Hematopoietic multipotent progenitor cell (in vitro differentiated cells): ENCODE results near the gene ASB12. TPM values are rescaled to one million over a fixed set of nuclear protein-coding genes. Genes with fewer than 3 reads are reported as not detected.
"Not testable (repeated sequence)": the region's sequence is repeated elsewhere in the genome, so short reads cannot be mapped to it uniquely, and the experiment has no call there.

Source experiments
- DNase-seq, 3 donors: peaks; one replicate each; pipeline ENCODE4 v3.0.0-alpha.2; 2011 to 2015; ENCODE audit warnings: low read depth in 2 of 3, low spot score in 2 of 3
- total RNA-seq: library from RNA; depleted of rRNA; stranded (reverse); fragments of >200 nt; gene quantifications from one replicate; pipeline ENCODE4 v1.2.3, GENCODE V29; 2012

Gene ASB12
- 0.81 TPM for total RNA-seq

GRCh38 chrX:64230123-64230970, at the start of gene ASB12:
Gene ASB12, minus strand, starts transcription at chrX:64230607. Its CDS starts 4,957 bp downstream, at chrX:64225650.
- no peak for DNase-seq

GRCh38 chrX:64265265-64265664, 34.9 kb upstream of the ASB12 start:
- no peak for DNase-seq

- no peak for DNase-seq
These were observed 1.3 kb downstream of the ASB12 start for GRCh38 chrX:64229154-64229553.

GRCh38 chrX:64218023-64218422, 12.4 kb downstream of the ASB12 start:
- no peak for DNase-seq

- not testable (repeated sequence) for DNase-seq
These were observed 16.4 kb downstream of the ASB12 start for GRCh38 chrX:64213989-64214388.

GRCh38 chrX:64206556-64207162, 23.7 kb downstream of the ASB12 start:
- DNase-seq, result peak in 1 of 3 donors; percentile 4

- DNase-seq, result peak; percentile 67 to 94 (median 88)
These were observed 24.5 kb downstream of the ASB12 start for GRCh38 chrX:64205735-64206501.

- no peak for DNase-seq
These were observed 25.0 kb downstream of the ASB12 start, which contains the start of gene AMER1 for GRCh38 chrX:64205441-64205734. Gene AMER1, minus strand, starts transcription at chrX:64205708. Its CDS starts 12,422 bp downstream, at chrX:64193286.

- peak in 2 of 3 donors; percentile 19 to 25 for DNase-seq
These were observed 25.5 kb downstream of the ASB12 start for GRCh38 chrX:64204701-64205440.

- no peak for DNase-seq
These were observed 26.2 kb downstream of the ASB12 start for GRCh38 chrX:64204252-64204651.

GRCh38 chrX:64202808-64203325, 27.5 kb downstream of the ASB12 start:
- no peak for DNase-seq

GRCh38 chrX:64198036-64198435, 32.4 kb downstream of the ASB12 start:
- no peak for DNase-seq

GRCh38 chrX:64196606-64197005, 33.8 kb downstream of the ASB12 start:
- no peak for DNase-seq

- DNase-seq, result no peak
These were observed 34.5 kb downstream of the ASB12 start for GRCh38 chrX:64195862-64196261.

- DNase-seq, result no peak
These were observed 37.7 kb downstream of the ASB12 start for GRCh38 chrX:64192673-64193072.

- no peak for DNase-seq
These were observed 38.4 kb downstream of the ASB12 start for GRCh38 chrX:64192040-64192439.

- no peak for DNase-seq
These were observed 39.0 kb downstream of the ASB12 start for GRCh38 chrX:64191281-64192010.

- no peak for DNase-seq
These were observed 40.2 kb downstream of the ASB12 start for GRCh38 chrX:64190136-64190740.

GRCh38 chrX:64188901-64189300, 41.5 kb downstream of the ASB12 start:
- no peak for DNase-seq
